ENCODE results near the gene SUSD5.

DNA sequence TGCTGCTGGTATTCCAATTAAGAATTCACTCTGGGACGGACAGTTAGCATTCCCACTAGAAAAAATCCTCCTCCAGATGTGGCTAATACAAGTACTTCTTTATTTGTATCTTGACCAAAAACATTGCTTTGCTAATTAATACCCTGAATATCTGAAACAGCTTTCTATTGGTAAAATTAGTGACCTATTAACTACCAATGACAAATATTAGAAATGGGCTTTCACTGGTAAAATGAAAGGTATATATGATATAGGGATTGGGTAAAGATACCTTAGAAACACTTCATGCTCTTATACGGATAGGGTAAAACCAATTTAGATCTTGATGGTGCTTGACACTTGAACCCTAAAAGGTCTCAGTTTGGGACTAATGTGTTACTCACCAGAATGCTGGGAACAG, 52.5 kb downstream of the SUSD5 start:
- TF ChIP-seq, protein P1, sequence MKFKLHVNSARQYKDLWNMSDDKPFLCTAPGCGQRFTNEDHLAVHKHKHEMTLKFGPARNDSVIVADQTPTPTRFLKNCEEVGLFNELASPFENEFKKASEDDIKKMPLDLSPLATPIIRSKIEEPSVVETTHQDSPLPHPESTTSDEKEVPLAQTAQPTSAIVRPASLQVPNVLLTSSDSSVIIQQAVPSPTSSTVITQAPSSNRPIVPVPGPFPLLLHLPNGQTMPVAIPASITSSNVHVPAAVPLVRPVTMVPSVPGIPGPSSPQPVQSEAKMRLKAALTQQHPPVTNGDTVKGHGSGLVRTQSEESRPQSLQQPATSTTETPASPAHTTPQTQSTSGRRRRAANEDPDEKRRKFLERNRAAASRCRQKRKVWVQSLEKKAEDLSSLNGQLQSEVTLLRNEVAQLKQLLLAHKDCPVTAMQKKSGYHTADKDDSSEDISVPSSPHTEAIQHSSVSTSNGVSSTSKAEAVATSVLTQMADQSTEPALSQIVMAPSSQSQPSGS (CRISPR knock-in tag; IDR thresholded peaks at IDR 0.05; ENCODE audit: borderline replicate concordance, low read depth): no peak
- TF ChIP-seq ZBTB21 (CRISPR knock-in tag; IDR thresholded peaks at IDR 0.05; ENCODE audit: borderline replicate concordance): no peak
- TF ChIP-seq, protein P2, sequence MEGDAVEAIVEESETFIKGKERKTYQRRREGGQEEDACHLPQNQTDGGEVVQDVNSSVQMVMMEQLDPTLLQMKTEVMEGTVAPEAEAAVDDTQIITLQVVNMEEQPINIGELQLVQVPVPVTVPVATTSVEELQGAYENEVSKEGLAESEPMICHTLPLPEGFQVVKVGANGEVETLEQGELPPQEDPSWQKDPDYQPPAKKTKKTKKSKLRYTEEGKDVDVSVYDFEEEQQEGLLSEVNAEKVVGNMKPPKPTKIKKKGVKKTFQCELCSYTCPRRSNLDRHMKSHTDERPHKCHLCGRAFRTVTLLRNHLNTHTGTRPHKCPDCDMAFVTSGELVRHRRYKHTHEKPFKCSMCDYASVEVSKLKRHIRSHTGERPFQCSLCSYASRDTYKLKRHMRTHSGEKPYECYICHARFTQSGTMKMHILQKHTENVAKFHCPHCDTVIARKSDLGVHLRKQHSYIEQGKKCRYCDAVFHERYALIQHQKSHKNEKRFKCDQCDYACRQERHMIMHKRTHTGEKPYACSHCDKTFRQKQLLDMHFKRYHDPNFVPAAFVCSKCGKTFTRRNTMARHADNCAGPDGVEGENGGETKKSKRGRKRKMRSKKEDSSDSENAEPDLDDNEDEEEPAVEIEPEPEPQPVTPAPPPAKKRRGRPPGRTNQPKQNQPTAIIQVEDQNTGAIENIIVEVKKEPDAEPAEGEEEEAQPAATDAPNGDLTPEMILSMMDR (IDR thresholded peaks at IDR 0.05): no peak
- no peak for TF ChIP-seq ZNF138 (CRISPR knock-in tag; conservative IDR thresholded peaks at IDR 0.05)
- TF ChIP-seq SMAD3 (CRISPR knock-in tag; IDR thresholded peaks at IDR 0.05; ENCODE audit: borderline replicate concordance): no peak
- TF ChIP-seq E2F1 (CRISPR knock-in tag; IDR thresholded peaks at IDR 0.05): no peak
